GM06990 (cell line): Measurements from ENCODE around the gene CDK5R2.

Experiments
- DNase-seq: peaks from one replicate; pipeline ENCODE4 v3.0.0-alpha.2; 2011; ENCODE audit not compliant: insufficient read length; ENCODE audit errors: extremely low read depth
- H3K27me3 ChIP-seq: replicated peaks from 2 replicates; pipeline ENCODE4 v1.6.0; 2011; ENCODE audit warnings: low read length; ENCODE audit not compliant: control insufficient read depth, insufficient read depth
- H3K36me3 ChIP-seq: 2 replicates; pipeline ENCODE4 v1.5.1; 2011; ENCODE audit warnings: low read length; ENCODE audit not compliant: control insufficient read depth, insufficient read depth
- H3K4me3 ChIP-seq: replicated peaks from 2 replicates; pipeline ENCODE4 v1.5.1; 2011; ENCODE audit warnings: low read depth, mild to moderate bottlenecking, control low read depth, low read length
- TF ChIP-seq, protein P1 (sequence below): IDR thresholded peaks from 2 replicates; pipeline ENCODE4 v1.5.1; 2011; ENCODE audit warnings: low read length, control low read depth, mild to moderate bottlenecking, inconsistent platforms; ENCODE audit not compliant: insufficient read depth, poor library complexity, severe bottlenecking

The CDK5R2 gene

DNA sequence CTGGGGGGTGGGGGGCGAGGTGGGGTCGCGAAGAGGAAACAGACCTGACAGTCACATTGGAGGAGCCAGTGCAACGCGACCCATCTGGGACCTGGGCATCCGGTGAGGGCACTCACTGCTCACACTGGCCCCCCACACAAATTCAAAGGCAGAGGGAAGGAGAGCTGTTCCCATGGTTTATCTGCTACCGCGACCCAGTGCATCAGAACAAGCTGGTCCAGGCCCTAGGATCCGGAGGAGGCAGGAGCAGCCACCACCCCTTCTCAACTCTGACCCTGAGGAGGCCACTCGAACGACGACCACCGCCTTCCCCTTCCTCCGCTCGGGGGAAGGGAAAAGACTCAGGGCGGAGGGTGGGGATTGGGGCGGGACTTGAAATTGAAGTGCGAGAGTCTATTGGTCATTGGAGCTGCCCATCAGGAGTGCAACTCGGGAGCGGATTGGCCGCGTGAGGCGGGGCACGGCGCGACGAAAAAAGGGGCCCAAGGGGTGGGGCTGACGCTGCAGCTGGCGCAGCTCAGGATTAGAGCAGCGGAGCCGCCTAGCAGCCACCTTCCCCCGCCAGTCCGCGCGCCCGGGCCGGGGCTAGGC is at the start of gene CDK5R2:
TSS of gene CDK5R2 (plus strand) at position 526 of the 591 bp plus-strand sequence. CDS start 155 bp downstream, outside the sequence.
- TF ChIP-seq, protein P1, sequence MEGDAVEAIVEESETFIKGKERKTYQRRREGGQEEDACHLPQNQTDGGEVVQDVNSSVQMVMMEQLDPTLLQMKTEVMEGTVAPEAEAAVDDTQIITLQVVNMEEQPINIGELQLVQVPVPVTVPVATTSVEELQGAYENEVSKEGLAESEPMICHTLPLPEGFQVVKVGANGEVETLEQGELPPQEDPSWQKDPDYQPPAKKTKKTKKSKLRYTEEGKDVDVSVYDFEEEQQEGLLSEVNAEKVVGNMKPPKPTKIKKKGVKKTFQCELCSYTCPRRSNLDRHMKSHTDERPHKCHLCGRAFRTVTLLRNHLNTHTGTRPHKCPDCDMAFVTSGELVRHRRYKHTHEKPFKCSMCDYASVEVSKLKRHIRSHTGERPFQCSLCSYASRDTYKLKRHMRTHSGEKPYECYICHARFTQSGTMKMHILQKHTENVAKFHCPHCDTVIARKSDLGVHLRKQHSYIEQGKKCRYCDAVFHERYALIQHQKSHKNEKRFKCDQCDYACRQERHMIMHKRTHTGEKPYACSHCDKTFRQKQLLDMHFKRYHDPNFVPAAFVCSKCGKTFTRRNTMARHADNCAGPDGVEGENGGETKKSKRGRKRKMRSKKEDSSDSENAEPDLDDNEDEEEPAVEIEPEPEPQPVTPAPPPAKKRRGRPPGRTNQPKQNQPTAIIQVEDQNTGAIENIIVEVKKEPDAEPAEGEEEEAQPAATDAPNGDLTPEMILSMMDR = no peak

GRCh38 chr2:218910741-218911140 is 48.7 kb upstream of the CDK5R2 start:
- Histone ChIP-seq H3K4me3 (no peak overlapping the region), H3K36me3 (no peaks in the 10 kb centered on the region), H3K27me3 (no peaks in the 10 kb centered on the region)
- DNase-seq = no peak
- TF ChIP-seq, protein P1 = no peak

More for the DNA sequence above, at the start of gene CDK5R2:
- no peaks in the 10 kb centered on the region for H3K36me3 ChIP-seq
- peaks cover 1% of the 10 kb centered on the region for H3K27me3 ChIP-seq
- DNase-seq = peak; percentile 88
- H3K4me3 ChIP-seq = peak within 1 kb of the TSS; percentile 71

- H3K4me3 ChIP-seq = no peak overlapping the region
- DNase-seq = no peak
- TF ChIP-seq, protein P1 = no peak
Measured at GRCh38 chr2:218920504-218920903, 39.0 kb upstream of the CDK5R2 start.

GRCh38 chr2:218924757-218925156 is 34.7 kb upstream of the CDK5R2 start:
- DNase-seq = no peak
- TF ChIP-seq, protein P1 = no peak
- Histone ChIP-seq H3K27me3 (no peaks in the 10 kb centered on the region), H3K4me3 (no peak overlapping the region), H3K36me3 (no peaks in the 10 kb centered on the region)

More at GRCh38 chr2:218920504-218920903, 39.0 kb upstream of the CDK5R2 start:
- no peaks in the 10 kb centered on the region for H3K36me3 ChIP-seq
- H3K27me3 ChIP-seq = no peaks in the 10 kb centered on the region

- H3K36me3 ChIP-seq = no peaks in the 10 kb centered on the region
- no peaks in the 10 kb centered on the region for H3K27me3 ChIP-seq
- TF ChIP-seq, protein P1 = no peak
- DNase-seq = no peak
- no peak overlapping the region for H3K4me3 ChIP-seq
Measured at GRCh38 chr2:218925434-218925833, 34.0 kb upstream of the CDK5R2 start.

DNA sequence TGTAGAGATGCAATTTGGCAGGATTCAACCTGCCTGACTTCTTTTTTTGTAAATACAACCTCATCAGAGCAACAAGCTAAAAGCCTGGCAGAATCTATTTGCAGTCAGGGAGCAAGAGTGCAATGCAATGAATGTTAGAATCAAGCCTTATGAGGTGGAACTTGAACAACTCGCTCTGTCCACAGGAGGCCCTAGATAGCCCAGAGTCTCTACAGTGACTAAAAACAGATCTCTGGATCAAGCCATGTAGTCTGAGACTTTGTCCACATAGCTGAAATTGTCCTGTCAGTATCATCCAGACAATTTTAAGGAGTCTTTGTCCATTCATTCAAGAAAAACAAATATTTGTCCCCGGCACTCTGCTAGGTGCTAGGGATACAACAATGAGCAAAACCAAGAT is 32.0 kb upstream of the CDK5R2 start:
- no peak for DNase-seq
- Histone ChIP-seq H3K4me3 (no peak overlapping the region), H3K36me3 (no peaks in the 10 kb centered on the region), H3K27me3 (no peaks in the 10 kb centered on the region)
- TF ChIP-seq, protein P1 = no peak
